ENCODE results near the gene MINDY4. TPM values are rescaled to one million over a fixed set of nuclear protein-coding genes. Genes with fewer than 3 reads are reported as not detected.

Gene MINDY4
- total RNA-seq, 3 donors from 2014 or later, result 4.0 to 9.1 (median 4.7) TPM

GRCh38 chr7:30877015-30877769 lies 106.0 kb downstream of the MINDY4 start:
- ATAC-seq (no peak), DNase-seq (no peak)
- Histone ChIP-seq H3K9me3 (no peaks in the 10 kb centered on the region), H3K4me1 (ENCODE audit: low read depth) (no peaks in the 10 kb centered on the region), H3K36me3 (ENCODE audit: low read depth) (no peaks in the 10 kb centered on the region), H3K4me3 (no peak overlapping the region)
- no peak for TF ChIP-seq CTCF (IDR thresholded peaks at IDR 0.05)
- intact Hi-C loops (cut with DNase I, micrococcal nuclease), result no loop called here

GRCh38 chr7:30877993-30878392 lies 106.8 kb downstream of the MINDY4 start:
- intact Hi-C loops (cut with DNase I, micrococcal nuclease), result no loop called here
- no peak for DNase-seq
- H3K36me3 ChIP-seq (ENCODE audit: low read depth), result no peaks in the 10 kb centered on the region
- no peak overlapping the region for H3K4me3 ChIP-seq
- no peaks in the 10 kb centered on the region for H3K9me3 ChIP-seq
- ATAC-seq, result no peak
- TF ChIP-seq CTCF (IDR thresholded peaks at IDR 0.05), result no peak
- H3K4me1 ChIP-seq (ENCODE audit: low read depth), result no peaks in the 10 kb centered on the region

- intact Hi-C loops (cut with DNase I, micrococcal nuclease), result no loop called here
- no peaks in the 10 kb centered on the region for H3K4me1 ChIP-seq (ENCODE audit: low read depth)
- no peaks in the 10 kb centered on the region for H3K9me3 ChIP-seq
- ATAC-seq (no peak), DNase-seq (no peak)
- H3K4me3 ChIP-seq, result no peak overlapping the region
- H3K36me3 ChIP-seq (ENCODE audit: low read depth), result no peaks in the 10 kb centered on the region
- no peak for TF ChIP-seq CTCF (IDR thresholded peaks at IDR 0.05)
Observed at GRCh38 chr7:30879139-30880124, 108.2 kb downstream of the MINDY4 start.

GRCh38 chr7:30880125-30880720 lies 109.0 kb downstream of the MINDY4 start:
- Histone ChIP-seq H3K4me1 (ENCODE audit: low read depth) (no peaks in the 10 kb centered on the region), H3K36me3 (ENCODE audit: low read depth) (no peaks in the 10 kb centered on the region), H3K4me3 (no peak overlapping the region), H3K9me3 (no peaks in the 10 kb centered on the region)
- no peak for ATAC-seq
- intact Hi-C loops (cut with DNase I, micrococcal nuclease), result no loop called here
- no peak for DNase-seq
- TF ChIP-seq CTCF (IDR thresholded peaks at IDR 0.05), result no peak

- ATAC-seq, result no peak
- Histone ChIP-seq H3K36me3 (ENCODE audit: low read depth) (no peaks in the 10 kb centered on the region), H3K4me1 (ENCODE audit: low read depth) (no peaks in the 10 kb centered on the region), H3K4me3 (no peak overlapping the region), H3K9me3 (no peaks in the 10 kb centered on the region)
- TF ChIP-seq CTCF (IDR thresholded peaks at IDR 0.05), result no peak
- DNase-seq, result no peak
- intact Hi-C loops (cut with DNase I, micrococcal nuclease), result no loop called here
Observed at GRCh38 chr7:30880941-30881340, 109.7 kb downstream of the MINDY4 start.
